ENCODE measurements around the gene DNA2. TPM values are rescaled to one million over a fixed set of nuclear protein-coding genes. Genes with fewer than 3 reads are reported as not detected.

The DNA2 gene
- total RNA-seq, 4 donors from 2014 or later, result 1.8 to 10.5 (median 5.2) TPM

DNA sequence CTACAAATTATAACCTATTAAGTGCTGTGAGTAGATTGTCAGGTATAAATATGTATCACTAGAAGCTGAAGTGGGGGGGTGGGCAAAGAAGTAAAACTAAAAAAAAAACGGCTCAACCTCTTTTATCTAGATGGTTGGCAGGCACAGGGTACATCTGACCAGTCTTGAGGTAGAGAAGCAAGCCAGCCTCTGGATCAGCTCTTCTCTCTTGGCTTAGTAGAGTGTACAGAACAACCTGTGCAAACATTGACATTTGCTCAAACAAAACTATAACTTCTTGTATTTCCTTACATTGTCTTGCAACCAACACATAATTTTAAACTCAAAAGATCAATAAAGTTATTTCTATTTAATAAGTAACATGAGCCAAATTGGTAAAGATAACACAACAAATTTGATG, 25.6 kb downstream of the DNA2 start:
- no peaks in the 10 kb centered on the region for H3K27me3 ChIP-seq
- H3K4me3 ChIP-seq, result no peak overlapping the region
- no peak overlapping the region for H3K27ac ChIP-seq
- TF ChIP-seq, protein P1, sequence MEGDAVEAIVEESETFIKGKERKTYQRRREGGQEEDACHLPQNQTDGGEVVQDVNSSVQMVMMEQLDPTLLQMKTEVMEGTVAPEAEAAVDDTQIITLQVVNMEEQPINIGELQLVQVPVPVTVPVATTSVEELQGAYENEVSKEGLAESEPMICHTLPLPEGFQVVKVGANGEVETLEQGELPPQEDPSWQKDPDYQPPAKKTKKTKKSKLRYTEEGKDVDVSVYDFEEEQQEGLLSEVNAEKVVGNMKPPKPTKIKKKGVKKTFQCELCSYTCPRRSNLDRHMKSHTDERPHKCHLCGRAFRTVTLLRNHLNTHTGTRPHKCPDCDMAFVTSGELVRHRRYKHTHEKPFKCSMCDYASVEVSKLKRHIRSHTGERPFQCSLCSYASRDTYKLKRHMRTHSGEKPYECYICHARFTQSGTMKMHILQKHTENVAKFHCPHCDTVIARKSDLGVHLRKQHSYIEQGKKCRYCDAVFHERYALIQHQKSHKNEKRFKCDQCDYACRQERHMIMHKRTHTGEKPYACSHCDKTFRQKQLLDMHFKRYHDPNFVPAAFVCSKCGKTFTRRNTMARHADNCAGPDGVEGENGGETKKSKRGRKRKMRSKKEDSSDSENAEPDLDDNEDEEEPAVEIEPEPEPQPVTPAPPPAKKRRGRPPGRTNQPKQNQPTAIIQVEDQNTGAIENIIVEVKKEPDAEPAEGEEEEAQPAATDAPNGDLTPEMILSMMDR (IDR thresholded peaks at IDR 0.05), result no peak
- TF ChIP-seq POLR2A (IDR thresholded peaks at IDR 0.05), result no peak
- DNase-seq, result no peak
- intact Hi-C loops (cut with DNase I), result no loop called here
- WGBS, 2 donors, result 77% methylated on average over 1 of the region's 1 CpG
- no peaks in the 10 kb centered on the region for H3K36me3 ChIP-seq
- no peaks in the 10 kb centered on the region for H3K9me3 ChIP-seq
- H3K4me1 ChIP-seq, result no peaks in the 10 kb centered on the region

DNA sequence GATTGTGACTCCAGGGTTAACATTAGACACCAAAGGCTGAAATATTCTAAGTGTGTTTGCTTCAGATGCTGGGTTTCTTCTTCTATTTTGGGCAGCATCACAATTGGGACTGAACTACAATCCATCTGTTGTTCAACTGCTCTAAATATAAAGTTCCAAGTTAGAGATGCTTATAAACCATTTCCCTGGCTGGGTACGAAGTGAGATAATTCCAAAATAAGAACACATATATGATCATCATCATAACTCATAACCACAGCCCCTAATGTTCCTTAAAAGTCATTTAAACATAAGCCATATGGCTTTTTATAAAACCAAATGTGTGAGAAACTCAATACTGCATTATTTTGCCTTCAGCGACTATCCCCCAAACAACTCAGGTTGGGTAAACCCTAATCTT, 28.8 kb downstream of the DNA2 start:
- H3K36me3 ChIP-seq, result no peaks in the 10 kb centered on the region
- H3K9me3 ChIP-seq, result no peaks in the 10 kb centered on the region
- H3K4me1 ChIP-seq, result no peaks in the 10 kb centered on the region
- no peaks in the 10 kb centered on the region for H3K27me3 ChIP-seq
- intact Hi-C loops (cut with DNase I), result no loop called here
- no peak overlapping the region for H3K4me3 ChIP-seq
- TF ChIP-seq, protein P1 (IDR thresholded peaks at IDR 0.05), result no peak
- no peak for TF ChIP-seq POLR2A (IDR thresholded peaks at IDR 0.05)
- WGBS, 2 donors, result 92 to 97% methylated on average over 2 of the region's 2 CpGs
- no peak for DNase-seq
- no peak overlapping the region for H3K27ac ChIP-seq

DNA sequence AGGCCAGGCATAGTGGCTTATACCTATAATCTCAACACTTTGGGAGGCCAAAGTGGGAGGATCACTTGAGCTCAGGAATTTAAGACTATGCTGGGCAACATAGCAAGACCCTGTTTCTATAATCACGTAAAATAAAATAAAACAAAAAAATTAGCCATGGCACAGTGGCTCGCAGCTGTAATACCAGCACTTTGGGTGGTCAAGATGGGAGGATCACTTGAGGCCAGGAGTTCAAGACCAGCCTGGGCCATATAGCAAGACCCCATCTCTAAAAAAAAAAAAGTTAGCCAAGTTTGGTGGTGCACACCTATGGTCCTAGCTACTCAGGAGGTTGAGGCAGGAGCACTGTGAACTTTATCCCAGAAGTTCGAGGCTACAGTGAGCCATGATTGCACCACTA, 30.9 kb downstream of the DNA2 start:
- H3K27me3 ChIP-seq, result no peaks in the 10 kb centered on the region
- H3K36me3 ChIP-seq, result no peaks in the 10 kb centered on the region
- no peak for TF ChIP-seq POLR2A (IDR thresholded peaks at IDR 0.05)
- TF ChIP-seq, protein P1 (IDR thresholded peaks at IDR 0.05), result no peak
- no peak for DNase-seq
- intact Hi-C loops (cut with DNase I), result no loop called here
- H3K27ac ChIP-seq, result no peak overlapping the region
- H3K4me3 ChIP-seq, result no peak overlapping the region
- 88 to 100% methylated on average over 3 of the region's 3 CpGs for WGBS, 2 donors
- H3K9me3 ChIP-seq, result no peaks in the 10 kb centered on the region
- H3K4me1 ChIP-seq, result no peaks in the 10 kb centered on the region

- Histone ChIP-seq H3K4me1 (no peaks in the 10 kb centered on the region), H3K27ac (no peak overlapping the region), H3K4me3 (no peak overlapping the region), H3K9me3 (no peaks in the 10 kb centered on the region), H3K27me3 (no peaks in the 10 kb centered on the region), H3K36me3 (no peaks in the 10 kb centered on the region)
- intact Hi-C loops (cut with DNase I), result no loop called here
- no peak for DNase-seq
- TF ChIP-seq, protein P1 (IDR thresholded peaks at IDR 0.05), result no peak
- no peak for TF ChIP-seq POLR2A (IDR thresholded peaks at IDR 0.05)
Observed at GRCh38 chr10:68435803-68436202, 36.0 kb downstream of the DNA2 start.

GRCh38 chr10:68434657-68435056, 37.1 kb downstream of the DNA2 start:
- DNase-seq, result no peak
- H3K27ac ChIP-seq, result no peak overlapping the region
- H3K9me3 ChIP-seq, result no peaks in the 10 kb centered on the region
- H3K27me3 ChIP-seq, result no peaks in the 10 kb centered on the region
- WGBS, 2 donors, result 75 to 84% methylated on average over 4 of the region's 4 CpGs
- no peaks in the 10 kb centered on the region for H3K36me3 ChIP-seq
- H3K4me1 ChIP-seq, result no peaks in the 10 kb centered on the region
- TF ChIP-seq, protein P1 (IDR thresholded peaks at IDR 0.05), result no peak
- no peak for TF ChIP-seq POLR2A (IDR thresholded peaks at IDR 0.05)
- intact Hi-C loops (cut with DNase I), result no loop called here
- H3K4me3 ChIP-seq, result no peak overlapping the region
